HG03457 (cell line): ENCODE results near the gene CCR8.
A peak's percentile ranks its signal among the peaks of the same experiment; 100 is the strongest.
"Not testable (repeated sequence)": the region's sequence is repeated elsewhere in the genome, so short reads cannot be mapped to it uniquely, and the experiment has no call there.

Experiments
- ATAC-seq: cut with Tn5 transposase; IDR thresholded peaks from one replicate; pipeline ENCODE4 v1.9.1; 2021; ENCODE audit warnings: moderate number of reproducible peaks; ENCODE audit not compliant: unreplicated experiment

Gene CCR8

GRCh38 chr3:39313289-39313688 lies 16.2 kb upstream of the CCR8 start:
- ATAC-seq: no peak

GRCh38 chr3:39315420-39315819 lies 14.1 kb upstream of the CCR8 start:
- no peak for ATAC-seq

- ATAC-seq: no peak
Observed at GRCh38 chr3:39317571-39318169, 11.8 kb upstream of the CCR8 start.

GRCh38 chr3:39318301-39318700 lies 11.2 kb upstream of the CCR8 start:
- ATAC-seq: no peak

GRCh38 chr3:39319249-39319648 lies 10.3 kb upstream of the CCR8 start:
- ATAC-seq: no peak

GRCh38 chr3:39321574-39321983 lies 7.9 kb upstream of the CCR8 start:
- ATAC-seq: not testable (repeated sequence)

GRCh38 chr3:39322209-39322715 lies 7.2 kb upstream of the CCR8 start:
- ATAC-seq: not testable (repeated sequence)

GRCh38 chr3:39322936-39323335 lies 6.6 kb upstream of the CCR8 start:
- ATAC-seq: no peak

GRCh38 chr3:39323494-39323893 lies 6.0 kb upstream of the CCR8 start:
- no peak for ATAC-seq

- no peak for ATAC-seq
Observed at GRCh38 chr3:39325236-39325635, 4.3 kb upstream of the CCR8 start.

- no peak for ATAC-seq
Observed at GRCh38 chr3:39327053-39327745, 2.3 kb upstream of the CCR8 start.

- ATAC-seq: peak; percentile 83
Observed at GRCh38 chr3:39327746-39328349, 1.7 kb upstream of the CCR8 start.

- ATAC-seq: no peak
Observed at GRCh38 chr3:39330824-39331223, 1.3 kb downstream of the CCR8 start.

GRCh38 chr3:39332525-39332924 lies 3.0 kb downstream of the CCR8 start:
- ATAC-seq: no peak

GRCh38 chr3:39333607-39334006 lies 4.1 kb downstream of the CCR8 start:
- no peak for ATAC-seq

GRCh38 chr3:39334205-39334604 lies 4.7 kb downstream of the CCR8 start:
- ATAC-seq: no peak

GRCh38 chr3:39338201-39338600 lies 8.7 kb downstream of the CCR8 start:
- no peak for ATAC-seq

GRCh38 chr3:39339086-39339485 lies 9.6 kb downstream of the CCR8 start:
- no peak for ATAC-seq

- no peak for ATAC-seq
Observed at GRCh38 chr3:39343076-39343717, 13.7 kb downstream of the CCR8 start.

- ATAC-seq: no peak
Observed at GRCh38 chr3:39343760-39344159, 14.3 kb downstream of the CCR8 start.

GRCh38 chr3:39344746-39345344 lies 15.3 kb downstream of the CCR8 start:
- ATAC-seq: no peak
